Measurements from ENCODE around the gene EPG5. TPM values are rescaled to one million over a fixed set of nuclear protein-coding genes. Genes with fewer than 3 reads are reported as not detected.

The EPG5 gene
- total RNA-seq, 1 donor from 2014 or later, result 10.5 TPM

- Histone ChIP-seq H3K36me3 (ENCODE audit: control insufficient read depth, insufficient read depth, low read length) (peaks cover 2% of the 10 kb centered on the region), H3K4me3 (ENCODE audit: low read depth, low read length) (no peak overlapping the region), H3K27me3 (ENCODE audit: control insufficient read depth, insufficient read depth, low read length) (no peaks in the 10 kb centered on the region)
- FAIRE-seq (no peak), DNase-seq (ENCODE audit: low read depth) (no peak)
- no peak for TF ChIP-seq CTCF (IDR thresholded peaks at IDR 0.05; ENCODE audit: insufficient read depth, low read length, severe bottlenecking)
Observed at GRCh38 chr18:45926691-45927090, 40.4 kb downstream of the EPG5 start.

- no peaks in the 10 kb centered on the region for H3K27me3 ChIP-seq (ENCODE audit: control insufficient read depth, insufficient read depth, low read length)
- FAIRE-seq, result no peak
- no peak for TF ChIP-seq CTCF (IDR thresholded peaks at IDR 0.05; ENCODE audit: insufficient read depth, low read length, severe bottlenecking)
Observed at GRCh38 chr18:45926085-45926484, 41.0 kb downstream of the EPG5 start.

GRCh38 chr18:45923138-45923537, 44.0 kb downstream of the EPG5 start:
- Histone ChIP-seq H3K27me3 (ENCODE audit: control insufficient read depth, insufficient read depth, low read length) (no peaks in the 10 kb centered on the region), H3K36me3 (ENCODE audit: control insufficient read depth, insufficient read depth, low read length) (peaks cover 2% of the 10 kb centered on the region), H3K4me3 (ENCODE audit: low read depth, low read length) (no peak overlapping the region)
- DNase-seq (ENCODE audit: low read depth) (no peak), FAIRE-seq (no peak)
- no peak for TF ChIP-seq CTCF (IDR thresholded peaks at IDR 0.05; ENCODE audit: insufficient read depth, low read length, severe bottlenecking)

More at GRCh38 chr18:45926085-45926484, 41.0 kb downstream of the EPG5 start:
- Histone ChIP-seq H3K4me3 (ENCODE audit: low read depth, low read length) (no peak overlapping the region), H3K36me3 (ENCODE audit: control insufficient read depth, insufficient read depth, low read length) (peaks cover 2% of the 10 kb centered on the region)
- DNase-seq (ENCODE audit: low read depth), result no peak

GRCh38 chr18:45920367-45920766, 46.8 kb downstream of the EPG5 start:
- Histone ChIP-seq H3K4me3 (ENCODE audit: low read depth, low read length) (no peak overlapping the region), H3K27me3 (ENCODE audit: control insufficient read depth, insufficient read depth, low read length) (no peaks in the 10 kb centered on the region), H3K36me3 (ENCODE audit: control insufficient read depth, insufficient read depth, low read length) (peaks cover 10% of the 10 kb centered on the region)
- no peak for TF ChIP-seq CTCF (IDR thresholded peaks at IDR 0.05; ENCODE audit: insufficient read depth, low read length, severe bottlenecking)
- DNase-seq (ENCODE audit: low read depth), result peak; percentile 85
- peak; percentile 62 for FAIRE-seq

- DNase-seq (ENCODE audit: low read depth) (no peak), FAIRE-seq (no peak)
- Histone ChIP-seq H3K27me3 (ENCODE audit: control insufficient read depth, insufficient read depth, low read length) (no peaks in the 10 kb centered on the region), H3K36me3 (ENCODE audit: control insufficient read depth, insufficient read depth, low read length) (peaks cover 15% of the 10 kb centered on the region), H3K4me3 (ENCODE audit: low read depth, low read length) (no peak overlapping the region)
- peak; percentile 3 for TF ChIP-seq CTCF (IDR thresholded peaks at IDR 0.05; ENCODE audit: insufficient read depth, low read length, severe bottlenecking)
Observed at GRCh38 chr18:45916302-45916701, 50.8 kb downstream of the EPG5 start.

GRCh38 chr18:45913276-45913675, 53.9 kb downstream of the EPG5 start:
- no peak for TF ChIP-seq CTCF (IDR thresholded peaks at IDR 0.05; ENCODE audit: insufficient read depth, low read length, severe bottlenecking)
- DNase-seq (ENCODE audit: low read depth) (no peak), FAIRE-seq (peak; percentile 32)
- H3K4me3 ChIP-seq (ENCODE audit: low read depth, low read length), result no peak overlapping the region
- H3K36me3 ChIP-seq (ENCODE audit: control insufficient read depth, insufficient read depth, low read length), result peaks cover 20% of the 10 kb centered on the region
- H3K27me3 ChIP-seq (ENCODE audit: control insufficient read depth, insufficient read depth, low read length), result no peaks in the 10 kb centered on the region
